NCI-H226 (cell line): Measurements from ENCODE around the gene TBCD.

Experiments used
- DNase-seq: peaks from one replicate; pipeline ENCODE4 v3.0.0-alpha.2; 2015

Gene TBCD

GRCh38 chr17:82909322-82909904 is 157.5 kb downstream of the TBCD start:
- no peak for DNase-seq

GRCh38 chr17:82910041-82910481 is 158.2 kb downstream of the TBCD start:
- no peak for DNase-seq

GRCh38 chr17:82910770-82911169 is 158.9 kb downstream of the TBCD start:
- DNase-seq, result no peak

DNA sequence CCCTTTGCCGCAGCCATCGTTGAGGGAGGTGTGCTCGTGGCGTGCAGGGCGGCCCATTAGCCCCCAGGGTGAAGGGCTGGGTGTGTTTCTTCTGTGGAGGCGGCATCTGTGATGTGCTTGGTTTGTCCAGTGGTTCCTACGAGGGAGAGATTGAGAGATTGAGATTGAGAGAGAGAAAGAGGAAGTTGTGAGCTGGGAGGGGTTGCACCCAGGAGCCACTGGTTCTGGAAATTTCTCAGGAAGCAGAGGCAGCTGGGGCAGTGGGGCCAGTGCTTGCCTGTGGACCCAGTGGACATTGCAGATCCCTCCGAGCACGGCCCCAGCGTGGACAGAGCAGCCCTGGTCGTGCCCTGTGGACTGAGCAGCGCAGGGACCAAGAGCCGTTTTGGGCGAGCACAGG is 160.0 kb downstream of the TBCD start:
- DNase-seq, result no peak

DNA sequence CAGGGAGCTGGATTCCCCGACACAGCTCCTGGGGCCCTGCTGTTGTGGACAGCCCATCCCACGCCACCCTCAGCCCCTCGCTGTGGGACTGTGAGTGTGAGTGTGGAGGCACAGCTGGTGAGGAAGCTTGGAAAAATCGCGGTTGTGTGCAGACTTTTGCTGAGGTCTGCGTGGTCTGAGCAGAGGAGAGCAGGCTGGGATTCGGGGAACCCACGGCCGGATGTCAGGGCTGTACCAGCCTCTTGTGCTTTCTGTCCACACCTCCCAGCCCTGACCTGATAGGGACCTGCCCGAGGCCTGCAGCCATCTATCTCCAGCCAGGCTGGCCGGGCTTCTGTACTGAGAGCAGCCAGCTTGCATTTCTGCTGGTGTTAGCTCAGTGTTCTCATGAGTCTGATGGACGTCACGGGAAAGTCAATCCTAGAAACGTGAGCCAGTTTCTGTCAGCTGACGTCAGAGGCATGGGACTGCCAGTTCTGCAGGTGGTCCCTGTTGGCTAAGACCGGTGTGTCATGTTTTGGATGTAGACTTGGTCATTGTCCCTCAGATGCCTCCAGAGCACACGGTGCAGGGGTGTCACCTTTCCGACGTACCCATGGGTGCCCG is 160.7 kb downstream of the TBCD start:
- no peak for DNase-seq

- no peak for DNase-seq
Observed at GRCh38 chr17:82913304-82914043, 161.6 kb downstream of the TBCD start.

DNA sequence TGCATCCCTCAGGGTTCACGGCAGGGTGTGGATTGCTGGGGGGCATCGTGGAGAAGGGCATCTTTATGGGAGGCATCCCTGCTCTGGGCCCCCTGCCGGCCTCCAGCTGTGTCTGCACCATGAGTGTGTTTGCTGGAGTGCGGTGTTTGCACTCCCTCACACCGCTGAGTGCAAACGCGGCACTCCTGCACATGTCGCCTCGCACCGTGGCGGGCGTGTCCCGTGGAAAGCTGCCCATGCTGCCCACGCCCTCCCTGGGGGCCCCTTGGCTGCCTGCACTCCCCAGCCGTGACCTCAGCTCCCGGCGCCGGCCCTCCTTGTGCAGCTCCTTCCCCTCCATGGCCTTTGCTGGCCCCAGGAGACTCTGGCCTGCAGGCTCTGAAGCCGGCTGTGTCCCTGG is 162.5 kb downstream of the TBCD start:
- no peak for DNase-seq

DNA sequence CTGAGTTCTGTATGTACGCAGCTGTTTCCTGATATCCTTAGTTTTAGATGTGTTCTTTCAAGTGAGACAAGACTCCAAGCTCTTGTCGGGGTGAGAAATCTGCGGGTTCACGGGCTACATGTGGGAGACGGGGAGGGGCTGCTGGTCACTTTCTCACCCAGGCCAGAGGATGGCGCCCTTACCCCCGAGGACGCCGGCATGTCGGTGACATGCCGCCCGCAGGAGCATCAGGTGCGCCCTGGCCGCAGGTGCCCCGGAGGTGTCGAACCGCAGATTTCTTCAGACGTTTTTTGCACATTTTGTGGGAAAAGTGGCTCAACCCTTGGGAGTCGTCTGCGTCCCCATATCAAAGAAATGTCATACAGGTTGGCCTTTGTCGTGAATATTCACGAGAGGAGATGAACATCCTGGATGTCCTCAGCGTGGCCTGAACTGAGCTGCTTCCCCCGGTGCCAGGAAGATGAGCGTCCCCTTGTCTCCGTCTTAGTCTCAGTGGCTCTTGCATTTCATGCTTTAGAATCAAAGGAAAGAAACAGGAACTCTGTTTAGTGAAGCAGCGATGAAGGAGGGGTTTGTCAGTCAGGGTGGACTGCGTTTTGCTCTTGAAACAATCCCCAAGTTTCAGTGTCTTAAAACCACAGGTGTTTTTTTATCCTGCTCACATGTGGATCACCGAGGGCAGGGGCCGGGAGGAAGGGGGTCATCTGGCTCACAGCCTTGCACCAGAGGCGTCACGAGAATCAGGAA is 163.3 kb downstream of the TBCD start:
- no peak for DNase-seq

DNA sequence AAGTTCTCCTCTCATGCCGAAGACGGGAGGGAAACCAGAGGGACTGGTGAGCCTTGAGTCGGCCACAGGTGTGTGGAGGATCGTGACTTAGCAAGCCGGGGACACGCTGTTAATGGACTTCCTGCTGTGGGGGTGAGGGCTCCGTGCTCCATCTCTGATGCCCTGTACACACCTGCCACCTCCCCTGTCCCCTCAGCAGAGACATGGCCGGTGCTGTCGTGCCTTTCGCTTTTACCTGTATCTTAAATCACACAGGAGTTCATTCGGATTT is 163.8 kb downstream of the TBCD start:
- DNase-seq, result no peak

DNA sequence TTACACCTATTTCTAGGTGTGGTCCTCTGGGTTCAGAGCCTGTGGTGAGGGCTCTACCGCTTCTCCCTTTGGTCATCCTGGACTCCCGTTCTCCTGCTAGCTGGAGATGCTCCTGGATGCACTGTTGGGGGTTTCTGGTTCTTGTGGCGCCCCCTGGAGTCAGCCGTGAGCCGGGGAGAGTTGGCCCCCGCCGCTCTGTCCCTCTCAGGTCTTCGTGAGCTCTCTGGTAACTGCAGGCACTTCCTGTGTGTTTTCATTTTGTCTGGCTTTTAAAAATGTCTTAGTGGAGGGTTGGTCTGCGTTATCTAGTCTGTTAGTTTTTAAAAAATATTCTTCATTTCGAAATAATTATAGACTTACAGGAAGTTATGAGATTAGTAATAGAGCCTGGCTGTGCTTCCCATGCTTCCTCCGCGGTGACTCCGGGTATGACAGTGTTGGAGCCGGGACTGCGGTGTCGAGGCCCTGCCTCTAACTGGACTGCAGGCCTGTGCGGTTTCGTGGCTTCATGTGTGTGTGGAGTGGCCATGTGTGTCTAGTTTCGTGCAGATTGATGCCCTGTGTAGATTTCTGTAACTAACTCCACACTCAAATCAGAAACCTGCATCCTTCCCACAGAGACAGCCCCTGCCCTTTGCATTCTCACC is 166.0 kb downstream of the TBCD start:
- no peak for DNase-seq

- no peak for DNase-seq
Observed at GRCh38 chr17:82918508-82918907, 166.6 kb downstream of the TBCD start.

DNA sequence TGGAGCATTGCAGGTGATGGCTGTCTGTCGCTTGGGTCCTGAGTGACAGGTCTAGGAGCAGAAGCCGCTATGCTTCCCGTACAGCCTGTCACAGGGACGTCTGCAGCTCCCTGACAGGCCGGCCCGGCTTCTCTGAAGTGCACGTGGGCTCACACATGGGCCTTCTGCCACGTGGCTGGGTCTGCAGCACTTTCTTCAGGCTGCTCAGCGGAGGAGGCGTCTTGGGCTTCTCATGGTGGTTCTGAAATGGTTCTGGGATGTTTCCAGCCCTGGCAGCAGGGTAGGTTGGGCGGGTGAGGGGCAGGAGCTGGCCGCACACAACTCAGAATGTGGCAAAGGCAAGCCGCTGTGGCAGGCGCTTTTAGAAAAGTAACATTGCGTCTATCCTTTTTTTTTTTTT is 168.3 kb downstream of the TBCD start:
- no peak for DNase-seq

DNA sequence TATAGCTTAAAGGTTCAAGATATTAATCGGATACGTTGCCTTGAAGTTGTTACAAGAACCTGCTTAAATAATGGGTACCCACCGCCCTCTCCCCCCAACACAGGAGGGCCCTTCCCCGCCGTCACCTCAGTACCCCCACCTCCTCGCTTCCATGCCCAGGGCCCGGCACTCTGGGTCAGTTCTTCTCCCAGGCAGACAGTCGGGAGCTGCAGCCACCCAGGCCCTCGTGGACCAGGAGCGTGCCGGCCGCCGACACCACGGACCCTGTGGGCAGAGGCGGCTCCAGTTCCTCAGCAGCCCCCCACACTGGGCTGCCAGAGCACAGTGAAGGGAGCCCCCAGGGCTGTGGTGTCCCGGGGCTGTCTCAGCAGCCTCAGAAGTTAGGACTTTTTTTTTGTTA is 168.8 kb downstream of the TBCD start:
- DNase-seq, result no peak

- no peak for DNase-seq
Observed at GRCh38 chr17:82921426-82921825, 169.6 kb downstream of the TBCD start.

DNA sequence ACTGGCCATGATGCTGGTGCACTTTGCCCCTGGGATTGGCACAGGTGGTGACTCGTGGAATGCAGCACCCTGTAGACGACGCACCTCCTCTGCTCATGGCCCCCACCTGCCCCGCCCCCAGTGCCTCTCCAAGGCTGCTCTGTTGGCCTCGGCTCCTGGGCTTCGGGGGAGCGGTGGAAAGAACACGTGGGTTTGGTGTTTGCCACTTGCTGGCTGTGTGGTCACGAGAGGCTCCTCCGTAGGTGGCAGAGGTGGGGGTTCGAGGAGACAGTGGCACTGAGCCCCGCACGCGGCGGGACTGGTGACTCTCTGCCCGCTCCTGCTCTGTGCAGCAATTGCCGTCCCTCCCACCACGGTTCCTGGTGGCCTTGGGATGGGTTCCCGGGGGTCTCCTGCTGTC is 170.8 kb downstream of the TBCD start:
- no peak for DNase-seq

GRCh38 chr17:82923366-82924113 is 171.7 kb downstream of the TBCD start:
- no peak for DNase-seq

DNA sequence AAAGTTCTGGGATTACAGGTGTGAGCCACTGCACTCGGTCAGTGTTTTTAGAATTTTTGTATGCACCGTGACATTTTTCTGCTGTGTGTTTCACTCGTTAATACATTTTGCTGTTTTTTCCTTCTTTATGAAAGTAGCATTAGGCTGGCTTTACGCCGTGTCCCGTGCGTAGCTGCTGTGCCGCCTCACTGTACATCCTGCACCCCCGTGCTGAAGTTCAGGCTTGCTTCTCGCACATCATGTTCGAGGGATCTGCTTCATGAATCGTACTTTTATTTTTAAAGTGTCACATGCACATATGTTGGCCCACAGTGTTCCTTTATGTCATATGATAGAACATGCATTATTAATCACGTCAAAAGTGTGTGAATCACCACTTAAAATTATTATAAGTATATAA is 172.3 kb downstream of the TBCD start:
- DNase-seq, result no peak

DNA sequence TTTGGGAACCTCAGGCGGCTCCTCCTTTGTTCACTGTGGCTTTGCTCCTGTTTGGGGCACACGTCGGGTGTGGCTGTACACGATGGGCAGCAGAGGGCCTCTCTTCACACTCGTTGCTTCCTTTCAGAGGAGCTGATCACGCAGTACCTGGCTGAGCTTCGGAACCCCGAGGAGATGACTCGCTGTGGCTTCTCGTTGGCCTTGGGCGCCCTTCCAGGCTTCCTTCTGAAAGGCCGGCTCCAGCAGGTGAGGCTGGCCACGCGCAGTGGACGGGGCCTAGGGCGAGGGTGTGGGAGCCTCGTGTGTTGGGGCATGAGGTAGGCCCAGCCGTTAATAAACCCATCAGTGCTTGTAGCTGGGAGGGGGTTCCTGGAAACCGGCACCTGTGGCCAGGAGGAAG is 172.9 kb downstream of the TBCD start:
- DNase-seq, result no peak

- DNase-seq, result no peak
Observed at GRCh38 chr17:82925336-82925735, 173.5 kb downstream of the TBCD start.

- no peak for DNase-seq
Observed at GRCh38 chr17:82926081-82926480, 174.2 kb downstream of the TBCD start.

DNA sequence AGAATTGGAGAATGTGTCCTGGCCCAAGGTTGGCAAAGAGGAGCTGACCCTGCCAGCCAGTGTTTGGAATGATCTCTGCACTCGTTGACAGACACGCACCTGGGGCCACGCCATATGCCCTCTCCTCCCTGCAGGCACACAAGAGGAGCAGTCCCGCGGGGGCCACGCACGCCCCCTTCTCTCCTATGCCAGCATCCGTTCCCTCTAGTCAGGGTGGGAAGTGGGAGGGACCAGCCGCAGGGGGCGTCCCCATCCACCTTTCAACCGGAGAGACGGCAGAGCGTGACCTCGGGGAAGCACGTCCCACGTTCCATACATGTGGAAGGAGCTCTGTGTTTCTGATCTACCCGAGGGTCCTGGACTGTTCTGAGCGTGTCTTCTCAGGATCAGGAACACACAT is 174.9 kb downstream of the TBCD start:
- DNase-seq, result no peak

DNA sequence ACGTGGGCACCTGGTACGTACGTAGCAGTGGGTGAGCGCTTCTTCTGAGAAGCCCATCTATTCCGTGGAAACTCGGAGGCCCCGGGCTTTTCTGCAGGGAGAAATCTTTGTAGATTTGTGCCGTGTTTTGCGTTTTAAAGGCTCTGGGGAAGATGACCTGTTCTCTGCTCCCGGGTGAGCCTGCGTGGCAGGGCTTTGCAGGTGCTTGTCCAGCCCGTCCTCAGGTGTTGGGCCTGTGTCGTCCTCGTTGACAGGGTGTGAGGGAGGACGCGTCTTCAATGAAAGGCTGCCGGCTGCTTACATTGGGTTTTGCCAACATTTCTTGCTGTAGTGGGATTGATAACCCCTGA is 175.4 kb downstream of the TBCD start:
- no peak for DNase-seq
